ENCODE measurements around the gene ADRM1.

GRCh38 chr20:62311832-62312661 lies 9.2 kb downstream of the ADRM1 start:
- TF ChIP-seq CTCF (conservative IDR thresholded peaks at IDR 0.05) (no peak), ZFX (IDR thresholded peaks at IDR 0.05) (no peak)
